RWPE1 (cell line): ENCODE data around the gene NEDD9.

Experiments used
- CTCF ChIA-PET: fragments of 350-600 bp; sonication (Branson Sonifier 250); formaldehyde crosslinking; extraction: SDS; loops from one replicate; lab custom pipeline; 2021; lab: Yijun Ruan, JAX
- POLR2A ChIA-PET: fragments of 400-600 bp; formaldehyde crosslinking; extraction: SDS; loops from one replicate; lab custom pipeline; 2020; ENCODE audit warnings: antibody characterized with exemption; ENCODE audit not compliant: low non-redundant PET; lab: Yijun Ruan, JAX
- DNase-seq: peaks from one replicate; pipeline ENCODE4 v3.0.0; 2012; ENCODE audit warnings: low spot score
- H3K27ac ChIP-seq: fragments of 450-650 bp; 2 replicates; pipeline ENCODE4 v1.5.1; 2017
- TF ChIP-seq, protein P1 (sequence below): fragments of 450-650 bp; conservative IDR thresholded peaks from 2 replicates; pipeline ENCODE4 v1.5.1; 2017; ENCODE audit warnings: low read depth, mild to moderate bottlenecking

Gene NEDD9

DNA sequence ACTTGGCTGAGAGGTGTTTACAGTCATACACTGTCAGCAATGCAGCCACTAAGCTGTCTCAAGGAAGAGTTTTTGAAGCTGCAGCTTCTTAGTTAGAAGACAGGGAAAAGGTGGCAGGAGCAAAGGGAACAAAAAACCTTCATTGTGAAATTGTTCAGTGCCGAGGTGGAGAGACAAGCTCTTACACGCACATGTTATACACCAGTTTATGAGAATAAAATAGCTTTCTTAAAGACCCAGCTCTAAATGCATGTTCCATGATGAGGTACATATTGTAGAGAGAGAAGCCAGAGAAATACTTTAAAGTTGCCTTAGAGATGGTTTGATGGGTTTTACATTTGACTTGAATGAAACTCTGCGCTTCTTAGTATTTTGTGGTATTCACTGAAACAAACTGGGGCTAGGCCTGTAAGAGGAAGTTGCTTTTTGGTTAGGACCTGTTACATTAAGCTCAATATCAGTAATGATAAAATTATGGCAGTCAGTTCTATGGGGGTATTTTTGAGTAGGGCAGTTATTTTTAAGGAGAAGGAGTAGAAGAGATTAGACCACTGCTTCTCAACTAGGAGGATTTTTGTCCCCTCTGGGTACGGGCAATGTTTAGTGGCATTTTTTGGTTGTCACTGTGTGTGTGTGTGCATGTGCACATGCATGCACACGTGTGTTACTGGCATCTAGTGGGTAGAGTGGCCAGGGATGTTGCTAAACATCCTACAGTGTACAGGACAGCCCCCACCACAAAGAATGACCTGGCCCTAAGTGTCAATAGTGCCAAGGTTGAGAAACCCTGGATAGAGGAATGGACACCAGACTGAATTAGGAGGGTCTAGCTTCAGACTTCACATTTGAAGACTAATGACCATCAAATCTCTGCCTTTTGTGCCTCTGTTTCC, 9.8 kb downstream of the NEDD9 start:
- no peak overlapping the region for H3K27ac ChIP-seq
- ChIA-PET CTCF (interaction anchor here (0.7 kb wide), 1 partner anchor 435 kb away, joined by 3 read pairs; no protein-coding TSS in a partner anchor), POLR2A (no interaction called here)
- TF ChIP-seq, protein P1, sequence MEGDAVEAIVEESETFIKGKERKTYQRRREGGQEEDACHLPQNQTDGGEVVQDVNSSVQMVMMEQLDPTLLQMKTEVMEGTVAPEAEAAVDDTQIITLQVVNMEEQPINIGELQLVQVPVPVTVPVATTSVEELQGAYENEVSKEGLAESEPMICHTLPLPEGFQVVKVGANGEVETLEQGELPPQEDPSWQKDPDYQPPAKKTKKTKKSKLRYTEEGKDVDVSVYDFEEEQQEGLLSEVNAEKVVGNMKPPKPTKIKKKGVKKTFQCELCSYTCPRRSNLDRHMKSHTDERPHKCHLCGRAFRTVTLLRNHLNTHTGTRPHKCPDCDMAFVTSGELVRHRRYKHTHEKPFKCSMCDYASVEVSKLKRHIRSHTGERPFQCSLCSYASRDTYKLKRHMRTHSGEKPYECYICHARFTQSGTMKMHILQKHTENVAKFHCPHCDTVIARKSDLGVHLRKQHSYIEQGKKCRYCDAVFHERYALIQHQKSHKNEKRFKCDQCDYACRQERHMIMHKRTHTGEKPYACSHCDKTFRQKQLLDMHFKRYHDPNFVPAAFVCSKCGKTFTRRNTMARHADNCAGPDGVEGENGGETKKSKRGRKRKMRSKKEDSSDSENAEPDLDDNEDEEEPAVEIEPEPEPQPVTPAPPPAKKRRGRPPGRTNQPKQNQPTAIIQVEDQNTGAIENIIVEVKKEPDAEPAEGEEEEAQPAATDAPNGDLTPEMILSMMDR = no peak
- no peak for DNase-seq

DNA sequence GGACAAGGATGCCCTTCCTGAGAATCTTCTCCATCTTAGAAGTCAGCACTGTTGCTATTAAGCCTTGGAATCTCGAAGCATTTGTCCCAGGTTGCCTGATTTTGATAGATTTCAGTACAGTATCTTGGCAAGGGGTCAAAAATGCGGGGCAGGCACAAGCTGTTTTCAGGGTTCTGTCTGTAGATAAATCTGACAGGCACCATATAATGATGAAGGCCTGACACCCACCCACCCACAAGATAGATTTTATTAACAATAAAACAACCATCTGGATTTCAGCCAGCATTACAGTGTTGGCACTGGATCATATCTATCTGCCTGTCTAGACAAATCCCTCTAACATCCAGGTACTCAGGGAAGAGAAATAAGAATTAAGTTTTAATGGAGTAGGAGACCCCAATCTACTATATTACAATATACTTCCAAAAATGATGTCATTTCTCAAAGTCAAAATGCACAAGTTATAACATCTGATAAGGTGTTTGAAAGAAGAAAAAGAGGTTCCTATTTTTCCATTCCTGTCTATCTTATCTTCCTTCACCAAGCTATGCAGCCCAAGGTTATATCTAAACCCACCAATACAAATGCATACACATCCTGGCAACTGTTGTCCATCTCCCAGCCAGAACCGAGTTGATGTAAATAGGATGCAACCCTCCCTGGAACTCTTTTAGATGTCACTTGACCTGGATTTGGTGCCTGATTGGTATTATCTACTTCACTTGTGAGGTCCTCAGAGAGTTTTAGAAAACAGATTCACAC, 10.7 kb downstream of the NEDD9 start:
- no peak for DNase-seq
- ChIA-PET POLR2A (no interaction called here), CTCF (interaction anchor here (0.7 kb wide), 1 partner anchor 421 kb away, joined by 3 read pairs; no protein-coding TSS in a partner anchor)
- TF ChIP-seq, protein P1 = no peak
- no peak overlapping the region for H3K27ac ChIP-seq

DNA sequence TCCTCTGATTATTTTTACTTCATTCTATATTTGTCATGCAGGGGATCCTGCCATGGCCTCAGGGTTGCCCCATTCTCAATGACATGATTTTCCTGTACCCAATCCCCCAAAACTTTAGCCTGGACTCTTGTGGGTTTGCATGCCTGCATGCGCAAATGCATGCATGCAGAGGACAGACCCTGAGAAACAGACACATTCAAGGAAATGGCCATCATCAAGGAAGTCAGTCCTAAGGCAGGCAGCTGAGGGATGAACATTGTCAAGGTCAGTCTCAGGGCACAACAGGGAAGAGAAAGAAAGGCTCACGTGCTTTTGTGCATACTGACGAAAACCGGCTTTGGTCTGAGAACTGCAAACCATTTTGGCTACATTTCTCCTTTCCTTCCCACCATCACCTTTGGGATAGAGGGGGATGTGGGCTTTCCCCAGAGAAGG, 13.1 kb downstream of the NEDD9 start:
- ChIA-PET POLR2A (no interaction called here), CTCF (no interaction called here)
- no peak for DNase-seq
- no peak overlapping the region for H3K27ac ChIP-seq
- TF ChIP-seq, protein P1 = no peak

DNA sequence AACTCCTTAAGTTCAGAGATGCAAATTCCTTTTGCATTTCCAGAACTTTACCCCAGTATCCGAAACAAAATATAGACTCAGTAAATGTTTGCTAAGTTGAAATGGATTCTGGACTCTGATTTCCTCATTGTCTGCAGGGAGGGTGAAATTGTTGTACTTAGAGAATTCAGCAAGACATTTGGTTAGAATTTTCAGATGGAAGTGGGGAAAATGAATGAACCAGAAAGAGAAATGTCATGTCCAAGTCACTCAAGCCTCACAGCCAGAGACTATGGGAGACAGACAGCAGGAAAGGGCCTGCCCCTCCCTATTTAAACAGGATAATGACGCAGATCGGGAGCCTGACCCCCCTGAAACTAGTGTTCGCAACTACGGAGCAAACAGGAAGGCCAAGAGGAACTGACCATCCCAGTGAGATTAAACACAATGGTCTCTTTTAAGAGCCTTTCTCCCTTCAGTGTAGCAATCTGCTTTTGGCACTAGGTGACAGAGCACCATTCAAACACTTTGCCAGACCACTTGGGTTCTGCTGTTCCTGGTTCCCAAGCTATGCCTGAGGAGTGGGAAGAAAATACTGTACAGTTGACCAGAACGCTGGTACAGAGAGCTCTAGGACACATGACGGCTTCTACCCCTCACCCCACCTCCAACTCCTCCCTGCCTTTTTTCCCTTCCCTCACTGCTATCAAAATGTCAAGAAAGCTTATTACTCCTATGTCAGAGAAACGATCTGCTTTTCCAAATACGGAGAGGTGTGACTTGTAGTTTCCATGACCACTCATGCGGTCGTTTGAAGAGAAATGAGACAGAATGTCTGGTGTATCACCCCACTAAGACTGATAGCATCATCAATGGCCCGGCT, 13.7 kb downstream of the NEDD9 start:
- H3K27ac ChIP-seq = no peak overlapping the region
- CTCF ChIA-PET = no interaction called here
- POLR2A ChIA-PET = no interaction called here
- no peak for DNase-seq
- TF ChIP-seq, protein P1 = no peak

DNA sequence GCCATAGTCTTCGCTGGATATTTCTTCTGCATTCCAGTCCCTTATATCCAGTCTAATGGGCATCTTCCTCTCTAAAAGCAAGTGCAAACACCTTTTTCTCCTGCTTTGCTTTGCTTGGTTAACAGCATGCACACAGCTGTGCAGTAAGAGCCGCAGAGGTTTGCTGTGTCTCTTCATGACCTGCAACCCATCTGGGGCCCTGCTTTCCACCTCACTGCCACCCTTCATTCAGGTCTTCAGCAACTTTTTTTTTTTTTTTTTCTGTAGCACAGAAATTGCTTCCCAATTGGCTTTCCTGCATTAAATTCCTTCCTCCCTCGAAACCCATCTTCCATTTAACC, 14.4 kb downstream of the NEDD9 start:
- no peak overlapping the region for H3K27ac ChIP-seq
- TF ChIP-seq, protein P1 = no peak
- ChIA-PET CTCF (no interaction called here), POLR2A (no interaction called here)
- DNase-seq = no peak
